OCI-M2 (cell line): Measurements from ENCODE around the gene MYADML2.
"Not testable (repeated sequence)": the region's sequence is repeated elsewhere in the genome, so short reads cannot be mapped to it uniquely, and the experiment has no call there.

Source experiments
- DNase-seq: peaks from one replicate; lab custom pipeline; 2025; ENCODE audit not compliant: unreplicated experiment; lab: John Stamatoyannopoulos, UW

Gene MYADML2

GRCh38 chr17:81959362-81960129, 12.5 kb upstream of the MYADML2 start:
- DNase-seq = no peak

GRCh38 chr17:81958633-81959342, 11.8 kb upstream of the MYADML2 start:
- no peak for DNase-seq

- no peak for DNase-seq
These were observed 10.8 kb upstream of the MYADML2 start for GRCh38 chr17:81957691-81958432.

- DNase-seq = no peak
These were observed 9.9 kb upstream of the MYADML2 start for GRCh38 chr17:81956607-81957589.

GRCh38 chr17:81955756-81956544, 8.9 kb upstream of the MYADML2 start:
- no peak for DNase-seq

- no peak for DNase-seq
These were observed 8.1 kb upstream of the MYADML2 start for GRCh38 chr17:81955058-81955681.

GRCh38 chr17:81954131-81955057, 7.4 kb upstream of the MYADML2 start:
- no peak for DNase-seq

- not testable (repeated sequence) for DNase-seq
These were observed 6.4 kb upstream of the MYADML2 start for GRCh38 chr17:81953443-81953842.

- no peak for DNase-seq
These were observed 5.8 kb upstream of the MYADML2 start for GRCh38 chr17:81952792-81953228.

GRCh38 chr17:81951785-81952684, 5.0 kb upstream of the MYADML2 start:
- no peak for DNase-seq

GRCh38 chr17:81950501-81950900, 3.5 kb upstream of the MYADML2 start:
- DNase-seq = no peak

GRCh38 chr17:81948635-81949378, 1.8 kb upstream of the MYADML2 start:
- no peak for DNase-seq

GRCh38 chr17:81944858-81945257, 2.2 kb downstream of the MYADML2 start:
- DNase-seq = no peak

- DNase-seq = no peak
These were observed 4.9 kb downstream of the MYADML2 start for GRCh38 chr17:81942167-81942553.

- no peak for DNase-seq
These were observed 5.4 kb downstream of the MYADML2 start for GRCh38 chr17:81941484-81942166.
